HG03139 (cell line): Measurements from ENCODE around the gene PTAFR.

Experiments used
- ATAC-seq: cut with Tn5 transposase; IDR thresholded peaks from one replicate; pipeline ENCODE4 v1.9.1; 2021; ENCODE audit not compliant: unreplicated experiment

PTAFR gene, protein sequence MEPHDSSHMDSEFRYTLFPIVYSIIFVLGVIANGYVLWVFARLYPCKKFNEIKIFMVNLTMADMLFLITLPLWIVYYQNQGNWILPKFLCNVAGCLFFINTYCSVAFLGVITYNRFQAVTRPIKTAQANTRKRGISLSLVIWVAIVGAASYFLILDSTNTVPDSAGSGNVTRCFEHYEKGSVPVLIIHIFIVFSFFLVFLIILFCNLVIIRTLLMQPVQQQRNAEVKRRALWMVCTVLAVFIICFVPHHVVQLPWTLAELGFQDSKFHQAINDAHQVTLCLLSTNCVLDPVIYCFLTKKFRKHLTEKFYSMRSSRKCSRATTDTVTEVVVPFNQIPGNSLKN

GRCh38 chr1:28176492-28177470 is at the start of gene PTAFR:
Gene PTAFR (minus strand): TSS chr1:28176690. CDS start chr1:28151021, 25,669 bp downstream.
- ATAC-seq, result no peak

- no peak for ATAC-seq
Observed at GRCh38 chr1:28213315-28213714, 36.8 kb upstream of the PTAFR start.

DNA sequence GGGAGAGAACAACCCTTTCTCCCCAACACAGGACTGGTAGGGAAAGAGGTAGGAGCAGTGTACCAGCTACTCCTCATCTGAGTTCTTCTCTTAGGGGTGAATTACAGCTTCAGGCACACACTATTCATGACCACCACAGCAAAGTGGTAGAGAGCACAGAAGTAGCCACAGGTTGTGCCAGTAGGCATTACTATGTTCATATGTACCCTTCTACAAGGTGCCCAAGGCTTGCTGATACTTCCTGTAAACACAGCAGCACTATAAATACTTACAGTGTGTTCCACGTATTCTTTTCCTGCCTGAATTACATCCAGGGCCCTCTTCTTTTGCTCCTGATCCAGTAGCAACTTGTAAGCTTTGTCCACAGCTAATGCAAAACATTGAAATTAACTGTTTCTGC is 33.2 kb upstream of the PTAFR start:
- no peak for ATAC-seq

DNA sequence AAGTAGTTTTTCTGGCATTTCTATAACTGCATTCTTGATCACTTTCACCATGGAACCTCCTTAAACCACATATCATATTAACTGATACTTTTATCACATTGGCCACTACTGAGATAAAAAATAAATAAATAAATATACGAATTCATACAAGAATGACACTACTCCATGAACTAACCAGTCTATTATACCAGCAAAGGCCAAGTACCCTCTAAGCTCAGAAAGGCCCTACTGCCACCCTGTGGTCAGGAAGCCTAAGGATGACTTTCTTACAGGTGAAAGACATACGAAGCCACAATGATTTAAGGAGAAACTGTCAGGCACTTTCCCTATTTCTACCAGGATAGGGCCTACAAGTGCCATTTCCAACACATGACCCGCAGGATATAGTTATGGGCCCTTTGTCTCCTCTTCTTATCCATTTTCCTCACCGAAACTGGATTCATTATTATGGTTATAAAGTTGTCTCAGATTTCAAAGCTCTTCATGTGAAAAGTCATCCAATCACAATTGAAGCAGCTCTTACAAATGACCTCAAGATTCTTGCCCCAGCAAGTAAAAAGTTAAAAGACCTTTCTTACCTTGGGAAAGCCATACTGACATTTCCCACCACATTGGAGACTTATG is 32.4 kb upstream of the PTAFR start:
- no peak for ATAC-seq

DNA sequence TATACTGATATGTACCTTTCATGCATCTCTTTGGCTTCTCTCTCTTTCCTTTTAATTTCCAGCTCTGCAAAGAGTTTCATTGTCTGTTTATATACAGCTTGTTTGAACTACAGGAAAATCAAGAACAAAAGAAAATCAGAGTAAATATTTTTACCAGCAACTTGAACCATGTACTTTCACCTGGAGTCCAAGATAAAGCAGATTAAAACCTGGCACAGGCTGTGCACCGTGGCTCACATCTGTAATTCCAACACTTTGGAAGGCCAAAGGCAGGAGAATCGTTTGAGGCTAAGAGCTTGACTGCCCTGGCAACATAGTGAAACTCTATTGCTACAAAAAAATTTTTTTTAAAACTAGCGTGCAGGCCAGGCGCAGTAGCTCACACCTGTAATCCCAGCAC is 28.8 kb upstream of the PTAFR start:
- ATAC-seq, result no peak

GRCh38 chr1:28200234-28200873 is 23.9 kb upstream of the PTAFR start:
- ATAC-seq, result no peak

DNA sequence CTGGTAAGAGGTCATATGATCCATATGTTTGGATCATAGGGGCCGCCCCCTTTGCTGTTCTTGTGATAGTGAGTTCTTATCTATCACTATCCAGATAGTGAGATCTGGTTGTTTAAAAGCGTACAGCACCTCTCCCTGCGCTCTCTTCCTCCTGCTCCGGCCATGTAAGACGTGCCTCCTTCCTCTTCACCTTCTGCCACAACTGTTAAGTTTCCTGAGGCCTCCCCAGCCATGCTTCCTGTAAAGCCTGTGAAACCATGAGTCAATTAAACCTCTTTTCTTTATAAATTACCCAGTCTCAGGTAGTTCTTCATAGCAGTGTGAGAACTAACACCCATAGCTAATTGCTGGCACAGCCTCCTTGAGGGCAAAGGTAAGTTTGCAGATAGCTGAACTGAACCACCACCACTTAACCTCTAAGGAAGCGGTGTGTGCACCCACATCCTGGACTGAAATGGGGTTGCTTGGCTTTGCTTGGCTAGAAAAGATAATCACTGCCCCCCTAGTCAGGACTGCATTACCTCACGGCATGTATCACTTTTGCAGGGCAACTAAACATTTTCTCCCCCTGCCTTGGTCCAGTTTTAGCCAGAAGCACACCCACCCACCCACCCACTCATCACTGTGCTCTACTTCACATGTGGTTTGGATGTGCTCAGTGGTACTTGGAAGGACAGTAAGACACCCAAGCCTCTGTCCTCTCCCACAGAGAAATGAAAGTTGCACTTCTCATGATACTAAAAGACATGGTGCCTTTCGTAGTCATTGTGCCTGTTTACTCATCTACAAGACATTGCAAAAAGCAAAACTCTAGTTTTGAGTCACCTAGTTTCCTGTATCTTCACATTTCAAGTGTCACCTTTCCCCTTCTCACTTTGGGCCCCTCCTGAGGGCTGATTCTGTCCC is 23.1 kb upstream of the PTAFR start:
- peak; percentile 76 for ATAC-seq

DNA sequence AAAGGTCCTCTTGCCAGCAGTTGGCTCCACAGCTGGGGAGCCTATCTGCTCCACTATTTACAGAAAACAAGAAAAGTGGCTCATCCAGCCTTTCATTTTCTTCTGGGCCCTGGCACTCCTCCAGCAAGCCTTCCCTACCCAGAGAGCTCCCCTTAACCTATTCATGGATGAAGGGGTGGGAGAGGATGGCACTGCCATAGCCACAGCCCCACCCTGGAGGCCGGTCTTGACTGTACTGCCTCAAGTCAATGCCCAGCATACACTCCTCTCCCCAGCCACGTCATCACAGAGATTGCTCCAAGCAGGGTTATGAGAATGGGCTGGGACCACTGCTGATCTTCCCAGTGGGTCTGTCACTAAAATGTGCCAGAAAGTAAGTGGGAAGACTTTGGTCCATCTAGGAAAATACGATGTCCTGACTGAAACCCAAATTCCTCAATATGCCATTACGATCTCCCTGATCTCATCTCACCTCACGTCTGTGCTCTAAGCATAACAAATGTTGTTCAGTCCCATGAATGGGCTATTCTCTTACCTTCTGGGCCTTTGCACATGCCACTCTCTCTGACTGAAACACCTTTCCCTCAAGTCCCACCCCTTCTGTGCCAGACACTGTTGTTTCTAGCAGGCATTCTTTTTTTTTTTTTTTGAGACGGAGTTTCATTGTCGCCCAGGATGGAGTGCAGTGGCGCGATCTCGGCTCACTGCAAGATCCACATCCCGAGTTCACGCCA is 21.4 kb upstream of the PTAFR start:
- no peak for ATAC-seq

- ATAC-seq, result no peak
Observed at GRCh38 chr1:28196330-28196729, 19.8 kb upstream of the PTAFR start.

DNA sequence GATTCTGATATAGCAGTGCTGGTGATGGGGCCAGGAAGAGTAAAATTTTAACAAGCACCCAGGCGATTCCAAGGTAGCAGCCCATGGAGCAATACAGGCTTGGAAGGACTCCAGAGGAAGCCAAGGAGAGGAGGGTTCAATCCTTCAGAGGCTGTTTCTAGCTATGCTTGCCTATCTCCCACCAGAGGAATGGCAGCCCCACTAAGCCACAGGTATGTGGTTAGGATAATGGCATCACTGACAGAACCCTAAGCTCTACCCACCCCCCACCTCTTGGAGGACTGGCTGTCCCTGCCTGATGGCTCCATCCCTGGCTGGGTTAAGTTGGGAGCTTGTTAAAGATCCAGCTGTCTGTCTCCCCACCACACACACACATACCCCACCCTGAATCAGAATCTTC is 19.3 kb upstream of the PTAFR start:
- ATAC-seq, result no peak

- ATAC-seq, result no peak
Observed at GRCh38 chr1:28194326-28195035, 18.0 kb upstream of the PTAFR start.

DNA sequence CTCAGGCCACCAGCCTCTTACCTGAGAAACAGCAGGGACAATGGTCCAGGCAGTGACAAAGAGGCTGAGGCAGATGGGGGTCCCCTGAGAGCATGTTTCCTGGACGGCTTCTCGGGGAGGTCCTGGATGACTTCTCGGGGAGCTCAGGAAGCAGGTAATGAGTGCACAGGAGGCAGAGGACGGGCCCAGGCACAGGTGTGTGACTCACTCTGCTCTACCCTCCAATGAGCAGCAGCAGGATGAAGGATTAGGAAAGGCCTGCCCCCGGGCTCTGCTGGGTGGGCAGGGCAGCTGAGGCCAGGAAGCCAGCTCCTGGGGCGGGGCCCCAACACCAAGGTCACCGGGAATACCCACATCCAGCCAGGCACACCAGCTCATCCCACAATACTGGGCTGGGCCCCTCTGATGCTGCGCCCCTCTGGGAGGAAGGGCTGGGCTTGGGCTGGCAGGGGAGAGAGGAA is 17.2 kb upstream of the PTAFR start:
- no peak for ATAC-seq

GRCh38 chr1:28190996-28191645 is 14.6 kb upstream of the PTAFR start:
- ATAC-seq, result no peak

GRCh38 chr1:28190337-28190979 is 14.0 kb upstream of the PTAFR start:
- ATAC-seq, result no peak

- no peak for ATAC-seq
Observed at GRCh38 chr1:28185071-28185470, 8.6 kb upstream of the PTAFR start.

DNA sequence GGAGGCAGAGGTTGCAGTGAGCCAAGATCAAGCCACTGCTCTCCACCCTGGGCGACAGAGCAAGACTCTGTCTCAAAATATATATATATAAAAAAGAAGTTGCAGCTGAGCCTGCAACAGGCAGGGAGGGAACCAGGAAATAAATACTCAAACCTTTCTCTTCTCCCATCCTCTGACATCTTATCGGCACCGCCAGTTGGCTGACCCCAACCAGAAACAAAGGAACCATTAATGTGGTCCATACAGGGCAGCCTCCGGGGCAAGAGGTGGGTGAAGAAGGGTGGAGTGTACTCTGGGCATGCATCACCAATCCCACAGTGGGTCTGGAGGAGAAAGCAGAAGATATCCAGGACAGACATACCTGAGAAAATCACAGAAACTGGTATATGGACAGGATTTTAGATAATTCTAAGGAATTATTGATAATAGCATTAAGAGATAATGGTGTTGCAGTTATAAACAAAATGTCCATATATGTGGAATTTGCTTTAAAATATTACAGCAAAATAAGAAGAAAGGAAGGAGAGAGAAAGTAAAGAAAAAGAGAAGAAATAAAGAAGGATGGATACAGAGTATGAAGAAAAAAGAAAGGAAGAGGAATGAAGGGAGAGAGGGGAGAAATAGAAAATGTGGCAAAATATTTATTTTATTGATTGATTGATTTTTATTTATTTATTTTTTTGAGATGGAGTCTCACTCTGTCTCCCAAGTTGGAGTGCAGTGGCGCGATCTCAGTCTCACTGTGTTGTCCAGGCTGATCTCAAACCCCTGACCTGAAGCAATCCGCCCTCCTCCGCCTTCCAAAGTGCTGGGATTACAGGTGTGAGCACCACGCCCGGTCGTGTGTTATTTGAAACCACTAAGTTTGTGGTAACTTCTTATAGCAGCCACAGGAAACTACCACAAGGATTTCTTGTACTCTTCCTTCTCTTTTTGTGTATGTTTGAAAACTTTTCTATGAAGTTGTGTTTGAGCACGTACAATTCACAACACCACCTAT is 4.1 kb upstream of the PTAFR start:
- ATAC-seq, result no peak
